CD4-positive, CD25-positive, alpha-beta regulatory T cell (primary cell): ENCODE measurements around the gene FGFR2. TPM values are rescaled to one million over a fixed set of nuclear protein-coding genes. Genes with fewer than 3 reads are reported as not detected.
A peak's percentile ranks its signal among the peaks of the same experiment; 100 is the strongest.
"Not testable (repeated sequence)": the region's sequence is repeated elsewhere in the genome, so short reads cannot be mapped to it uniquely, and the experiment has no call there.

Experiments used
- ATAC-seq, 2 donors: fragments of 150-1000 bp; cut with Tn5 transposase; one replicate each; pipeline ENCODE4 v1.10.0; 2021; ENCODE audit warnings: low read depth in 2 of 2, moderate number of reproducible peaks in 2 of 2, moderate library complexity in 1 of 2
- DNase-seq, 3 donors: peaks; one replicate each; pipeline versions ENCODE4 v3.0.0 to v3.0.0-alpha.2; 2012 to 2022; ENCODE audit warnings: mixed read lengths in 1 of 3
- H3K27ac ChIP-seq: one replicate; pipeline ENCODE4 v1.7.0; 2013; ENCODE audit warnings: mild to moderate bottlenecking, low read length; ENCODE audit not compliant: insufficient read depth, poor library complexity, severe bottlenecking
- H3K27me3 ChIP-seq: one replicate; pipeline ENCODE4 v1.7.0; 2013; ENCODE audit warnings: low read length; ENCODE audit not compliant: control insufficient read depth, insufficient read depth
- H3K36me3 ChIP-seq: one replicate; pipeline ENCODE4 v1.7.0; 2013; ENCODE audit warnings: mild to moderate bottlenecking, low read length, moderate library complexity; ENCODE audit not compliant: control insufficient read depth, insufficient read depth
- H3K4me1 ChIP-seq: 2 replicates; pipeline ENCODE4 v1.7.0; 2013; ENCODE audit warnings: mild to moderate bottlenecking, low read length; ENCODE audit not compliant: insufficient read depth, control insufficient read depth, poor library complexity, severe bottlenecking
- H3K4me3 ChIP-seq: one replicate; pipeline ENCODE4 v1.7.0; 2013; ENCODE audit warnings: low read depth, mild to moderate bottlenecking, low read length, moderate library complexity
- H3K9me3 ChIP-seq, 2 experiments: 1 replicate in 1 of 2; 2 replicates in 1 of 2; pipeline ENCODE4 v1.7.0; 2013; ENCODE audit warnings: low read length in 2 of 2, mild to moderate bottlenecking in 1 of 2, moderate library complexity in 1 of 2; ENCODE audit not compliant: control insufficient read depth in 2 of 2
- H3K27ac Mint-ChIP-seq, 3 donors: one replicate each; pipeline ENCODE4 v1.8.0; 2020 to 2022; ENCODE audit warnings: mild to moderate bottlenecking in 3 of 3, mixed read lengths in 3 of 3, moderate library complexity in 2 of 3
- H3K27me3 Mint-ChIP-seq: one replicate; pipeline ENCODE4 v1.8.0; 2022; ENCODE audit warnings: mild to moderate bottlenecking, mixed read lengths
- H3K36me3 Mint-ChIP-seq: one replicate; pipeline ENCODE4 v1.8.0; 2020; ENCODE audit warnings: mixed read lengths
- H3K4me1 Mint-ChIP-seq, 4 donors: one replicate each; pipeline ENCODE4 v1.8.0; 2020 to 2022; ENCODE audit warnings: mixed read lengths in 4 of 4, mild to moderate bottlenecking in 1 of 4
- H3K4me3 Mint-ChIP-seq, 4 donors: one replicate each; pipeline ENCODE4 v1.8.0; 2020 to 2022; ENCODE audit warnings: mild to moderate bottlenecking in 4 of 4, mixed read lengths in 4 of 4, moderate library complexity in 3 of 4
- H3K9me3 Mint-ChIP-seq, 7 donors: one replicate each; pipeline ENCODE4 v1.8.0; 2020 to 2022; ENCODE audit warnings: mixed read lengths in 7 of 7, mild to moderate bottlenecking in 3 of 7, moderate library complexity in 2 of 7
- polyA plus RNA-seq, 4 donors: library from polyadenylated mRNA; unstranded; fragments of 300-500 nt; fragmentation: Illumina TruSeq; gene quantifications; one replicate each; pipeline ENCODE4 v1.2.3, GENCODE V29; 2021
- total RNA-seq: library from RNA; stranded (reverse); gene quantifications from one replicate; pipeline ENCODE4 v1.2.3, GENCODE V29; 2022

The FGFR2 gene
- total and polyA plus RNA-seq, 5 donors from 2014 or later: 0.32 to 3.1 (median 0.60) TPM

GRCh38 chr10:121521794-121522556 is 76.3 kb downstream of the FGFR2 start:
- peaks cover 0 to 2% (median 0%) of the 10 kb centered on the region in 4 donors for H3K4me1 Mint-ChIP-seq
- no peaks in the 10 kb centered on the region for H3K27me3 ChIP-seq
- H3K4me1 ChIP-seq: no peaks in the 10 kb centered on the region
- H3K4me3 ChIP-seq: no peak overlapping the region
- H3K4me3 Mint-ChIP-seq: no peak overlapping the region
- H3K36me3 Mint-ChIP-seq: no peaks in the 10 kb centered on the region
- H3K27me3 Mint-ChIP-seq: no peaks in the 10 kb centered on the region
- H3K27ac ChIP-seq: no peak overlapping the region
- H3K9me3 ChIP-seq: no peaks in the 10 kb centered on the region
- DNase-seq: no peak
- H3K9me3 Mint-ChIP-seq: peaks cover 0 to 3% (median 0%) of the 10 kb centered on the region in 7 donors
- ATAC-seq: no peak
- no peak overlapping the region for H3K27ac Mint-ChIP-seq
- H3K36me3 ChIP-seq: no peaks in the 10 kb centered on the region

DNA sequence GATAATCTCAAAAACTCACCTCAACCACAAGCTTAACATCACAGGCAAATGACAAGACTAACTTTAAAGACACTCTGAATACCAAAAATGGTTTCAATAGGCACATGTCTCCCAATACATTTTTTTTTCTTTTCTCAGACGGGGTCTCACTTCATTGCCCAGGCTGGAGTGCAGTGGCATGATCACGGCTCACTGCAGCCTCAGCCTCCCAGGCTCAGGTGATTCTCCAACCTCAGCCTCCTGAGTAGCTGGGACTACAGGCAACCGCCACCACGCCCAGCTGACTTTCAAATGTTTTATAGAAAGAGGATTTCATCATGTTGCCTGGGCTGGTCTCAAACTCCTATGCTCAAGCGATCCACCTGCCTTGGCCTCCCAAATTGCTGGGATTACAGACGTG is 77.7 kb downstream of the FGFR2 start:
- not testable (repeated sequence) for H3K4me3 ChIP-seq, ATAC-seq, H3K4me1 Mint-ChIP-seq, H3K9me3 Mint-ChIP-seq, H3K36me3 Mint-ChIP-seq, H3K27ac ChIP-seq, H3K36me3 ChIP-seq, H3K27me3 Mint-ChIP-seq, H3K4me3 Mint-ChIP-seq, H3K27ac Mint-ChIP-seq, H3K9me3 ChIP-seq, DNase-seq, H3K4me1 ChIP-seq, H3K27me3 ChIP-seq

DNA sequence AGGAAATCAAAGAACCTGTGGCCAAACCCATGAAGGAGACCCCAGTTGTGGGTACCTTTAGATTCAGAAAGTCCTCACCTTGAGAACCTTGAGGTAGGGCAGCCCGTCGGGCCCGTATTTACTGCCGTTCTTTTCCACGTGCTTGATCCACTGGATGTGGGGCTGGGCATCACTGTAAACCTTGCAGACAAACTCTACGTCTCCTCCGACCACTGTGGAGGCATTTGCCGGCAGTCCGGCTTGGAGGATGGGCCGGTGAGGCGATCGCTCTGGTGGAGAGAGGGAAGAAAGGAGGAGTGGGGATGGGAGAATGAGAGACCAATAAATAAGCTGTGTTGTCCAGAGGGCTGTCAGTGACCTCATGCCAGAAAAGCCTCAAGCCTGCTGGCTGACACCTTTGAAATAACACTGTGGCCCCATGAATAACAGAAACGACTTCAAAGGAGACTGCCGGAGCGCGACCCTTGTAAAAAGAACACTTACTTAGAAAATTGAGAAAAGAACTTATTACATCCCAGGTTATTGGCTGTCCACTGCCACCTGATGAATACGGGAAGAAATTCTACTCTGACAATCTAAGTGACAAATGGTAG is 78.2 kb downstream of the FGFR2 start:
- H3K36me3 Mint-ChIP-seq: no peaks in the 10 kb centered on the region
- H3K27ac Mint-ChIP-seq: no peak overlapping the region
- DNase-seq: no peak
- Histone ChIP-seq H3K4me1 (no peaks in the 10 kb centered on the region), H3K27me3 (no peaks in the 10 kb centered on the region), H3K9me3 (no peaks in the 10 kb centered on the region), H3K36me3 (no peaks in the 10 kb centered on the region), H3K4me3 (no peak overlapping the region), H3K27ac (no peak overlapping the region)
- peaks cover 0 to 3% (median 0%) of the 10 kb centered on the region in 7 donors for H3K9me3 Mint-ChIP-seq
- H3K4me1 Mint-ChIP-seq: peaks cover 0 to 6% (median 4%) of the 10 kb centered on the region in 4 donors
- H3K27me3 Mint-ChIP-seq: no peaks in the 10 kb centered on the region
- H3K4me3 Mint-ChIP-seq: no peak overlapping the region
- no peak for ATAC-seq

DNA sequence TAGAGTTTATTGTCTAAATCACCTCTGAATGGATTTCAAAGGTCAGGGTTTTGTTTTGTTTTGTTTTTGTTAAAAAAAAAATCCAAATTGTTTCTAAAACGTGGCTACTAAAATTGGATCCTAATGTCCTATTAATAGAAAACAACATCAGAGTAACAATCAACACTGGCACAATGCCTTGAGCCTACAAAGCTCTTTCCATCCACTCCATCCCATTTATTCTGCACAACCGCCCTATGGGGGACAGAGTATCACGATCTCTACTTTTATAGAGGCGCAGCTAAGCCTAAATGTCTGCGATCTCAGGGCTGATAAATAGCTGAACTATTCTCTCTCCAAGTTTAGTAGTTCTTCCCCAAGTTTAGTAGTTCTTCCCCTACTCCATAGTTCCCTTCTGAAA is 78.8 kb downstream of the FGFR2 start:
- no peaks in the 10 kb centered on the region for H3K27me3 ChIP-seq
- H3K36me3 ChIP-seq: no peaks in the 10 kb centered on the region
- Mint-ChIP-seq H3K36me3 (no peaks in the 10 kb centered on the region), H3K9me3 (peaks cover 0 to 3% (median 0%) of the 10 kb centered on the region in 7 donors), H3K27me3 (no peaks in the 10 kb centered on the region), H3K27ac (no peak overlapping the region), H3K4me3 (no peak overlapping the region), H3K4me1 (peaks cover 0 to 9% (median 6%) of the 10 kb centered on the region in 4 donors)
- H3K4me3 ChIP-seq: no peak overlapping the region
- DNase-seq (no peak), ATAC-seq (no peak)
- no peaks in the 10 kb centered on the region for H3K9me3 ChIP-seq
- H3K4me1 ChIP-seq: no peaks in the 10 kb centered on the region
- no peak overlapping the region for H3K27ac ChIP-seq

- peaks cover 0 to 3% (median 0%) of the 10 kb centered on the region in 7 donors for H3K9me3 Mint-ChIP-seq
- H3K4me3 Mint-ChIP-seq: no peak overlapping the region
- no peaks in the 10 kb centered on the region for H3K36me3 Mint-ChIP-seq
- peaks cover 0 to 14% (median 9%) of the 10 kb centered on the region in 4 donors for H3K4me1 Mint-ChIP-seq
- Histone ChIP-seq H3K27me3 (no peaks in the 10 kb centered on the region), H3K4me1 (no peaks in the 10 kb centered on the region), H3K9me3 (no peaks in the 10 kb centered on the region), H3K27ac (no peak overlapping the region), H3K36me3 (no peaks in the 10 kb centered on the region), H3K4me3 (no peak overlapping the region)
- ATAC-seq (no peak), DNase-seq (no peak)
- no peak overlapping the region for H3K27ac Mint-ChIP-seq
- H3K27me3 Mint-ChIP-seq: no peaks in the 10 kb centered on the region
Measured at GRCh38 chr10:121518333-121518732, 79.9 kb downstream of the FGFR2 start.

DNA sequence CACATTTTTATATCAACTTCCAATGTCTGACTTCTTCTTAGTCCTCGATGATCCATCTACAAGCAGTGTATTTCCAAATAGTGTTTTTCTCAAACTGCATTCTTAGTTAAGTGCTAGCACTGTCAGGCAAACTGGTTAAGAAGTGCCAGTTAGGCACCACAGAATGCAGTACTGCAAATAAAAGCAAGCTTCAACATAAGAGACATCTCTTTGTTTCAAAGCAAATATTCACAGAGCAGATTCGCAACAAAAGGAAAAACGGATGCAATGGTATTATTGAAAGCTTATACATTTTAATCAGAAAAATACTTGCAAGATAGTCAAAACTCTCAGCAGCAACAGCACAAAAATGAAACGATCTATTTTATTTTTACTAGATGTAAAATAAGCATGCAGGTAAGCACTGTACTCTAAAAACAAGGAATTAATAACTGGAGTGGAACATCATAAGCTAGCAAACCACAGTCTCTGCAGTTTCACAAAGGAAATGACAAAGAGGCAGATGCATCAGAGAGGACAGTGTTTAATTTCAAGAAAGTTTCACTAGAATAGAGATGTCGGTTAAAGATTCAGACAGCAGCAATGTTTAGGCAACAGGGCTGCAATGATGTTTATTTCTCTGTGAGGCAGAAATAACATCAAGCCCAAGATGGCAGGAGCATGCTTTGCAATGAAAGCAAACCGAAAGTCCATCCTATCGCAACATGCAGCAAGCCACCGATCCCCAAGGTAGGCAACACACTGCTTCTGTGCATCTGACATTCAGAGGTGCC is 82.0 kb downstream of the FGFR2 start:
- no peaks in the 10 kb centered on the region for H3K27me3 ChIP-seq
- no peaks in the 10 kb centered on the region for H3K9me3 ChIP-seq
- H3K36me3 ChIP-seq: no peaks in the 10 kb centered on the region
- H3K27ac Mint-ChIP-seq: peak overlapping the region in 1 of 3 donors; percentile 2
- ATAC-seq: peak in 1 of 2 donors; percentile 12
- no peak overlapping the region for H3K27ac ChIP-seq
- DNase-seq: no peak
- peak overlapping the region in 3 of 4 donors; percentile 12 to 52 (median 37) for H3K4me3 Mint-ChIP-seq
- no peaks in the 10 kb centered on the region for H3K4me1 ChIP-seq
- H3K27me3 Mint-ChIP-seq: no peaks in the 10 kb centered on the region
- H3K4me1 Mint-ChIP-seq: peaks cover 0 to 14% (median 9%) of the 10 kb centered on the region in 4 donors
- H3K9me3 Mint-ChIP-seq: peaks cover 0 to 3% (median 0%) of the 10 kb centered on the region in 7 donors
- H3K4me3 ChIP-seq: peak overlapping the region; percentile 68
- H3K36me3 Mint-ChIP-seq: no peaks in the 10 kb centered on the region

GRCh38 chr10:121514141-121514865 is 83.9 kb downstream of the FGFR2 start:
- peak overlapping the region in 1 of 4 donors; percentile 24 for H3K4me3 Mint-ChIP-seq
- H3K27ac Mint-ChIP-seq: peak overlapping the region in 1 of 3 donors; percentile 34
- no peaks in the 10 kb centered on the region for H3K36me3 ChIP-seq
- peaks cover 0 to 14% (median 9%) of the 10 kb centered on the region in 4 donors for H3K4me1 Mint-ChIP-seq
- H3K27me3 Mint-ChIP-seq: no peaks in the 10 kb centered on the region
- no peak overlapping the region for H3K4me3 ChIP-seq
- DNase-seq (no peak), ATAC-seq (no peak)
- no peaks in the 10 kb centered on the region for H3K36me3 Mint-ChIP-seq
- H3K27me3 ChIP-seq: no peaks in the 10 kb centered on the region
- H3K27ac ChIP-seq: no peak overlapping the region
- H3K4me1 ChIP-seq: no peaks in the 10 kb centered on the region
- no peaks in the 10 kb centered on the region for H3K9me3 ChIP-seq
- peaks cover 0 to 3% (median 0%) of the 10 kb centered on the region in 7 donors for H3K9me3 Mint-ChIP-seq
